NK-92 (cell line): ENCODE measurements around the gene WBP1L.
"Not testable (repeated sequence)": the region's sequence is repeated elsewhere in the genome, so short reads cannot be mapped to it uniquely, and the experiment has no call there.

Experiments
- DNase-seq: peaks from one replicate; lab custom pipeline; 2025; ENCODE audit not compliant: unreplicated experiment; lab: John Stamatoyannopoulos, UW

WBP1L gene

GRCh38 chr10:102804382-102805055 lies 60.8 kb downstream of the WBP1L start:
- DNase-seq: no peak

DNA sequence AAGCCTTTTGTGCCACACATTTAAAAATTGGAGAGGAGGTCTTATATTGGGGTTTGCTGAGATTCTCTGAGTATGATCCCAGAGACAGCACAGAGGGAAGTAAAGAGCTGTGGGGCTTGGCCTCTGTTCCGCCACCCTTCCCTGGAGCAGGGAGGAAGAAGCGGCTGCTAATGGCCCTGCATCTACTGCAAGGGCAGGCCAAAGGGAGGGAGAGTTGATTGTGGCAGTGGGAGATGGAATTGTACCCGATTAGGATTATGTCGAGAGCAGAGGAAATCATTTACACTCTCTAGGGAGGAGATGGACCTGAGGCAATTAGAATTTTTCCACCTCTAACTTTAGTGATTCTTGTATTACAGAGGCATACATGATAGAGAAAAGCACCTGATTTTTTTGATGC lies 64.6 kb downstream of the WBP1L start:
- no peak for DNase-seq

GRCh38 chr10:102811346-102811745 lies 67.6 kb downstream of the WBP1L start:
- DNase-seq: no peak

DNA sequence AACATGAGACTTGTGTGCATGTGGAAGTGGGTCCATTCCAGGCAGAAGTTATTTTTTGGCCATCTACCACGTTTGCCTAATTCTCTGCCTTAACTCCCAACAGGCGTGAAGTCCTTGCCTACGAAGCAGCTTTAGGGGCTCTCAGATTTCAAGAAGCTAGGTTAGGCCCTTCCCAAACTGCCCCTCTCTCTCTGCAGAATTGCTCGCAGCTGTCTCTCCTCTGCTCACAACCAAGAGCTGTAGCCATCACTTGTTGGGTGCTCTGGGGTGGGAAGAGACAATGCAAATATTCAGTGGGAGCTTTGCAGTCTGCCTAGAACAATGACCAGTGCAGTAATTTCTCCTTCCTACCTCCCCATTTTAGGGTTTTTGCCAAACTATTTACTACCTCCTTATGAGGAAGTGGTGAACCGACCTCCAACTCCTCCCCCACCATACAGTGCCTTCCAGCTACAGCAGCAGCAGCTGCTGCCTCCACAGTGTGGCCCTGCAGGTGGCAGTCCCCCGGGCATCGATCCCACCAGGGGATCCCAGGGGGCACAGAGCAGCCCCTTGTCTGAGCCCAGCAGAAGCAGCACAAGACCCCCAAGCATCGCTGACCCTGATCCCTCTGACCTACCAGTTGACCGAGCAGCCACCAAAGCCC lies 68.6 kb downstream of the WBP1L start:
- no peak for DNase-seq

DNA sequence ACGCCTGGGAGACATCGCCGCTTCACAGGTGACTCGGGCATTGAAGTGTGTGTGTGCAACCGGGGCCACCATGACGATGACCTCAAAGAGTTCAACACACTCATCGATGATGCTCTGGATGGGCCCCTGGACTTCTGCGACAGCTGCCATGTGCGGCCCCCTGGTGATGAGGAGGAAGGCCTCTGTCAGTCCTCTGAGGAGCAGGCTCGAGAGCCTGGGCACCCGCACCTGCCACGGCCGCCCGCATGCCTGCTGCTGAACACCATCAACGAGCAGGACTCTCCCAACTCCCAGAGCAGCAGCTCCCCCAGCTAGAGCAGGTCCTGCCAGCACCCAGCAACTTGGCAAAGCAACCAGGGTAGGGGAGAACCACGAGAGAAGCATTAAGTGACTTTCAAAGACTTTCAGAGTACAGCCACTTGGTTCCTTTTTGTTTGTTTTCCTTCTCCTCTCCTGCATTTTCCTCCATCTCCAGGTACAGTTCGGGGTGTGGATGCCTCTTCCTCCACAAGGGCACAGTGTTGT lies 69.3 kb downstream of the WBP1L start:
- no peak for DNase-seq

GRCh38 chr10:102813734-102814452 lies 70.1 kb downstream of the WBP1L start:
- no peak for DNase-seq

DNA sequence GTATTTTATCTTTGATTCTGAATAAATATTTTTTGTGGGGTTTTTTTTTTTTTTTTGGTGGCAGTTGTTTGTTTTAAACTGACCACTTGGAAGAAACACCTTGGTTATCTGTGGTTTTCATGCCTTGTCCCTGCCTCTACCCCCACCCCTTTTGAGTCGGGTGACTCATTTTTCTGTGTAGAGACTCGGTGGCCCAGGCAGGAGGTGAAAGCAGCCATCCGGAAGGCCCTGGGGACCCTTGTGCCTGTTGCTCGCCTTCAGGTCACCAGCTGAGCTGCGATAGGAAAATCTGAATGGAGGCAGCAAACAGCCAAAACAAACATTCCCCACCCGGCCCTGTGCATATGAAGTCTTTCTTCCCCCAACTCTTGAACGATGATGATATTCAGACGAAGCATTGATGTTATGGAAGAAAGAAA lies 70.7 kb downstream of the WBP1L start:
- DNase-seq: no peak

GRCh38 chr10:102814873-102815661 lies 71.3 kb downstream of the WBP1L start:
- no peak for DNase-seq

DNA sequence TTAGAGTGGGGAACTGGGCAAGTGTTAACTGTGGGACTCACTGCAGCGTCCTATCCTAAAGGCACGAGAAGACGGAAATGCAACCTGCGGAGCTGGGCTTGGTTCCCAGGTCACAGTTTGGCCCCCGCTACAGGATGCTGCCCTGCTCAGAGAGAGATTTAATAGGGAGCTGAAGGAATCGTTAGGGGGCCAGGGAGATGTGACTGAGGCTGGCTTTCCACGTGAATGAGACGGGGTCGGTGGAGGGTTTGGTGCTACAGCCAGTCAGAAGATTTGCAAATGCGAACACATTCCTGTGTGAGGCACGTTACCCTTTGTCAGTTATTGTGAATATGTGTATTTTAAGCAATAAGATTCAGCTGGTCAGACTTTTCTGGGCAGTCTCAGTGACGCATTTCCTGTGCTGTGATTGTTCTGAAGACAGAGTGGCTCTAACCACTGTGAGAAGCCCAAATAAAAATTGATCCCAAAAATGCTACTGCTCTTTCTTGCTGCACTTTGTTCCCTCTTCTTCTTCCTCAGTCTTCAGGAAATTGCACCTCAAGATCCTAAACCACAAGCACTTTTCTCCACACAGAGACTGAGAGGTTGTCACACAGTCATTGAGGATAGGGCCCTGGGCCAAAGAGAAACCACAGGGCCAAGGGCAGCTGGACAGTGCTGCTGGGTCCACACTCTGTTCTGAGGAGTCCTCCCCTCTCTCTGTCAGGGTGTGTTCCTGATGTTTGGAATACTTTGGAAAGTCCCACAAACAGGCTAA lies 72.2 kb downstream of the WBP1L start:
- DNase-seq: no peak

DNA sequence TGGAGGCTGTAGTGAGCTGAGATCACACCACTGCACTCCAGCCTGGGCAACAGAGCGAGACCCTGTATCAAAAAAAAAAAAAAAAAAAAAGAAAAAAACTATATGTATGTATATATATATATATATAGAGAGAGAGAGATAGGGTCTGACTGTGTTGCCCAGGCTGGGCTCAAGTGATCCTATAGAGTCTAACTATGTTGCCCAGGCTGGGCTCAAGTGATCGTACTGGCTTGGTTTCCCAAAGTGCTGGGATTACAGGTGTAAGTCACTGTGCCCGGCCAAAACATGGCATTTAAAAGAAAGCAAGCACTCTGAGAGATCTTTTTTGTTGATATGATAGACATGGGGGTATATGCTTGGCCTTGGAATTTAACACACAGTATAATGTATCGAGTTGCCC lies 73.4 kb downstream of the WBP1L start:
- no peak for DNase-seq

- no peak for DNase-seq
Measured at GRCh38 chr10:102819054-102819453, 75.3 kb downstream of the WBP1L start.

GRCh38 chr10:102820008-102820407 lies 76.3 kb downstream of the WBP1L start:
- DNase-seq: not testable (repeated sequence)

- no peak for DNase-seq
Measured at GRCh38 chr10:102822222-102822621, 78.5 kb downstream of the WBP1L start.

- DNase-seq: no peak
Measured at GRCh38 chr10:102824664-102825063, 80.9 kb downstream of the WBP1L start.

GRCh38 chr10:102826148-102826796 lies 82.5 kb downstream of the WBP1L start:
- no peak for DNase-seq

GRCh38 chr10:102827597-102827975 lies 83.8 kb downstream of the WBP1L start:
- DNase-seq: no peak

- no peak for DNase-seq
Measured at GRCh38 chr10:102831322-102832071, 87.7 kb downstream of the WBP1L start.

- DNase-seq: no peak
Measured at GRCh38 chr10:102832248-102832647, 88.5 kb downstream of the WBP1L start.

DNA sequence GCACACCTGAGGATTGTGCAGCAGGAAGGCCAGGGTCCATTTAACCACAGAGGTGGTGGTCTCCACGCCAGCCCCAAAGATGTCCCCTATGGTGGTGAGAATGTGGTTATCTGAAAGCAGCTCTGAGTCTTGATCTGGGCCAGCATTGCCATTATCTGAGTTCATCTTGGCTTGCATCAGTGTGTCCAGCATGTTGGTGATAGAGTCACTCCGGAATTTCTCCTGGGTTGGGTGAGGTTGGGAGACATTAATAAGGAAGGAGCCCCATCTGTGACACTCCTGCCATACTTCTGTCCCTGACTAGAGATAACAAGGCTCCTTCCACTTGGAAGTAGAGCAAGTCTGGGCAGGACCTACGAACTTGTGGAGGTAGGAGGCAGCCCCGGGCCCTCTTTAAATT lies 89.2 kb downstream of the WBP1L start:
- no peak for DNase-seq
